Stimulated activated CD4-positive, alpha-beta T cell treated with anti-CD3 and anti-CD28 coated beads, Interleukin-12 subunit alpha, Interleukin-12 subunit beta, amount 100 ng/mL, for 24 hours (primary cell): ENCODE data around the gene NME3.
"Not testable (repeated sequence)": the region's sequence is repeated elsewhere in the genome, so short reads cannot be mapped to it uniquely, and the experiment has no call there.

Experiments
- DNase-seq, 2 experiments: peaks; one replicate each; pipeline ENCODE4 v3.0.0-alpha.2; 2020; ENCODE audit warnings: low read depth in 2 of 2

The NME3 gene

GRCh38 chr16:1747934-1748333, 23.4 kb downstream of the NME3 start:
- no peak for DNase-seq

GRCh38 chr16:1746693-1747195, 24.6 kb downstream of the NME3 start:
- DNase-seq, result no peak

GRCh38 chr16:1745900-1746692, 25.2 kb downstream of the NME3 start:
- DNase-seq, result no peak

- no peak for DNase-seq
Observed at GRCh38 chr16:1745181-1745899, 26.0 kb downstream of the NME3 start.

GRCh38 chr16:1744338-1744840, 27.0 kb downstream of the NME3 start:
- DNase-seq, result no peak

- DNase-seq, result no peak
Observed at GRCh38 chr16:1743376-1744337, 27.7 kb downstream of the NME3 start.

- DNase-seq, result no peak
Observed at GRCh38 chr16:1741553-1742165, 29.7 kb downstream of the NME3 start.

- DNase-seq, result no peak
Observed at GRCh38 chr16:1740781-1741490, 30.4 kb downstream of the NME3 start.

GRCh38 chr16:1740234-1740633, 31.1 kb downstream of the NME3 start:
- DNase-seq, result no peak

- no peak for DNase-seq
Observed at GRCh38 chr16:1734816-1735215, 36.5 kb downstream of the NME3 start.

- no peak for DNase-seq
Observed at GRCh38 chr16:1734123-1734522, 37.2 kb downstream of the NME3 start.

- not testable (repeated sequence) for DNase-seq
Observed at GRCh38 chr16:1732551-1732987, 38.8 kb downstream of the NME3 start.

GRCh38 chr16:1732071-1732470, 39.3 kb downstream of the NME3 start:
- DNase-seq, result no peak

GRCh38 chr16:1731603-1732002, 39.7 kb downstream of the NME3 start:
- DNase-seq, result no peak

GRCh38 chr16:1731073-1731472, 40.3 kb downstream of the NME3 start:
- DNase-seq, result no peak

- DNase-seq, result no peak
Observed at GRCh38 chr16:1729445-1729844, 41.9 kb downstream of the NME3 start.

- no peak for DNase-seq
Observed at GRCh38 chr16:1729026-1729425, 42.3 kb downstream of the NME3 start.

- DNase-seq, result no peak
Observed at GRCh38 chr16:1727651-1728624, 43.4 kb downstream of the NME3 start.
